K562 (cell line): ENCODE results near the gene LTBR. TPM values are rescaled to one million over a fixed set of nuclear protein-coding genes. Genes with fewer than 3 reads are reported as not detected.

Experiments used
- ATF1 ChIP-seq, 2 experiments: fragments of 450-650 bp in 1 of 2; IDR thresholded peaks; 2 replicates each; pipeline ENCODE4 v1.6.1; 2016; ENCODE audit warnings: missing compliant biosample characterization in 1 of 2, missing genetic modification characterization in 1 of 2
- FOS ChIP-seq: IDR thresholded peaks from 3 replicates; pipeline ENCODE4 v1.6.1; 2011; ENCODE audit not compliant: insufficient read length; ENCODE audit errors: extremely low read depth
- KAT2B ChIP-seq: IDR thresholded peaks from one replicate; pipeline ENCODE4 v1.6.1; 2012; ENCODE audit warnings: low read depth, mild to moderate bottlenecking, control low read depth, inconsistent platforms, low read length, moderate library complexity
- MAFK ChIP-seq: IDR thresholded peaks from 2 replicates; pipeline ENCODE4 v1.6.1; 2011; ENCODE audit warnings: low read length, improper control_type of control experiment
- MBD2 ChIP-seq: sonication (generic); IDR thresholded peaks from 2 replicates; pipeline ENCODE4 v1.6.1; 2016; ENCODE audit warnings: low read depth, borderline replicate concordance
- RBM22 ChIP-seq: fragments of 200-400 bp; formaldehyde crosslinking; IDR thresholded peaks from 2 replicates; pipeline ENCODE4 v1.6.1; 2018; ENCODE audit warnings: low read length, low read depth; ENCODE audit not compliant: poor library complexity, severe bottlenecking
- ZNF584 ChIP-seq: fragments of 200-800 bp; sonication (Bioruptor generic); IDR thresholded peaks from 2 replicates; pipeline ENCODE4 v1.6.1; 2016; ENCODE audit warnings: low read depth, mild to moderate bottlenecking, missing genetic modification characterization, missing compliant biosample characterization
- ZZZ3 ChIP-seq: fragments of 450-650 bp; IDR thresholded peaks from 2 replicates; pipeline ENCODE4 v1.6.1; 2016; ENCODE audit warnings: antibody characterized with exemption, mild to moderate bottlenecking, moderate library complexity
- polyA plus RNA-seq, 8 experiments: library from polyadenylated mRNA; depleted of rRNA in 4 of 8; stranded (reverse) in 5 of 8; unstranded in 3 of 8; fragments of >200 nt; fragmentation: Nextera tagmentation in 2 of 8; fragmentation: Illumina TruSeq in 1 of 8; extraction: Ambion mirVana in 2 of 8; extraction: Trizol in 1 of 8; gene quantifications; 2 replicates each; pipeline versions ENCODE4 v1.2.1 to v1.2.3, GENCODE V29; 2011 to 2014; ENCODE audit warnings: inconsistent platforms in 1 of 8, missing spikeins in 1 of 8
- total RNA-seq, 7 experiments: library from RNA; depleted of rRNA in 6 of 7; stranded (reverse); fragments of >200 nt in 6 of 7; fragmentation: Illumina TruSeq in 2 of 7; extraction: Trizol in 2 of 7; gene quantifications; 2 replicates each; pipeline versions ENCODE4 v1.2.1 to v1.2.3, GENCODE V29; 2011 to 2021; ENCODE audit warnings: low replicate concordance in 1 of 7
- TF ChIP-seq, protein P1 (sequence below), 2 experiments: fragments of 450-650 bp in 1 of 2; sonication (generic) in 1 of 2; formaldehyde crosslinking in 1 of 2; IDR thresholded peaks; 2 replicates each; pipeline versions ENCODE4 v1.7.1 to v1.9.0; 2016 to 2022; ENCODE audit warnings: inconsistent platforms in 1 of 2, mild to moderate bottlenecking in 1 of 2, missing genetic modification reagents in 1 of 2
- TF ChIP-seq, protein P2 (sequence below): sonication (generic); formaldehyde crosslinking; IDR thresholded peaks from 2 replicates; pipeline ENCODE4 v1.8.0; 2023; ENCODE audit warnings: mild to moderate bottlenecking, missing genetic modification reagents
- TF ChIP-seq, protein P3 (sequence below): fragments of 450-650 bp; IDR thresholded peaks from 2 replicates; pipeline ENCODE4 v1.7.1; 2018; ENCODE audit warnings: mild to moderate bottlenecking, low read depth; ENCODE audit not compliant: partially characterized antibody

LTBR gene
- total and polyA plus RNA-seq, 9 of the 15 experiments (the other 6 are each of a cell fraction or from before 2014, with no cell fraction given) = 0.96 to 69.0 (median 35.3) TPM

DNA sequence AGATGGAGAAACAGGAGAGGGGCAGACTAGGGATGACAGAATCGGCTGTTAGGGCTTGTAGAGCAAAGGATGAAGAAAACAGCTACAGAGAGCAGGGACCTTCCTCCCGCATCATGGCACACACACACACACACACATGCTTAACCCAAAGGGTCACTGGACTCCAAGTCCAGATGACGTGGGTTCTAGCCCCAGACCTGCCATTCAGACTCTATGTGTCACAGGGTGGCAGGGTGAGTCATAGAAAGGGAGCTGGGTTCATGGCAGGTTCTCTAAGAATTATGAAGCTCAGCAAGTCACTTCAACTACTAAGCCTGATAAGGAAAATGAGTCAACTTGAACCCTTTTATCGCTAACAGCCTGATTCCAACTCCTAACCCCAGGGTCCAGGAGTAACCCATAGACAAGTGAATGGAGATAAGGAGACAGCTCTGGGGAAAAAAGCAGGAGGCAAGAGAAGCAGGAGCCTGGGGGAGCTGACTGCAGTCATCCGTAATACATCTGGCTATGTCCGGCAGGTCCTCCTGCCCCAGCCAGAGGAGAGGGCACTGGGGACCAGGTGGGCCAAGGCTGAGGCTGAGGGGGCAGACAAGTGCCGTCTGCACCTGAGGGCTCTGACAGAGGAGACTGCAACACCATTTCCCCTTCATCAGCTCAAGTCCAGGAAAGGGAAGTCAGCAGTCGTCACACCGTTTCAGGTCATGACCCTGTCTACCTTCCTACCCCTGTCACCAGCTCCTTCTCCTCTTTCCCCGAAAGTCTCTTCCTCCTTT lies 38.5 kb upstream of the LTBR start (continued):
- TF ChIP-seq, protein P1, sequence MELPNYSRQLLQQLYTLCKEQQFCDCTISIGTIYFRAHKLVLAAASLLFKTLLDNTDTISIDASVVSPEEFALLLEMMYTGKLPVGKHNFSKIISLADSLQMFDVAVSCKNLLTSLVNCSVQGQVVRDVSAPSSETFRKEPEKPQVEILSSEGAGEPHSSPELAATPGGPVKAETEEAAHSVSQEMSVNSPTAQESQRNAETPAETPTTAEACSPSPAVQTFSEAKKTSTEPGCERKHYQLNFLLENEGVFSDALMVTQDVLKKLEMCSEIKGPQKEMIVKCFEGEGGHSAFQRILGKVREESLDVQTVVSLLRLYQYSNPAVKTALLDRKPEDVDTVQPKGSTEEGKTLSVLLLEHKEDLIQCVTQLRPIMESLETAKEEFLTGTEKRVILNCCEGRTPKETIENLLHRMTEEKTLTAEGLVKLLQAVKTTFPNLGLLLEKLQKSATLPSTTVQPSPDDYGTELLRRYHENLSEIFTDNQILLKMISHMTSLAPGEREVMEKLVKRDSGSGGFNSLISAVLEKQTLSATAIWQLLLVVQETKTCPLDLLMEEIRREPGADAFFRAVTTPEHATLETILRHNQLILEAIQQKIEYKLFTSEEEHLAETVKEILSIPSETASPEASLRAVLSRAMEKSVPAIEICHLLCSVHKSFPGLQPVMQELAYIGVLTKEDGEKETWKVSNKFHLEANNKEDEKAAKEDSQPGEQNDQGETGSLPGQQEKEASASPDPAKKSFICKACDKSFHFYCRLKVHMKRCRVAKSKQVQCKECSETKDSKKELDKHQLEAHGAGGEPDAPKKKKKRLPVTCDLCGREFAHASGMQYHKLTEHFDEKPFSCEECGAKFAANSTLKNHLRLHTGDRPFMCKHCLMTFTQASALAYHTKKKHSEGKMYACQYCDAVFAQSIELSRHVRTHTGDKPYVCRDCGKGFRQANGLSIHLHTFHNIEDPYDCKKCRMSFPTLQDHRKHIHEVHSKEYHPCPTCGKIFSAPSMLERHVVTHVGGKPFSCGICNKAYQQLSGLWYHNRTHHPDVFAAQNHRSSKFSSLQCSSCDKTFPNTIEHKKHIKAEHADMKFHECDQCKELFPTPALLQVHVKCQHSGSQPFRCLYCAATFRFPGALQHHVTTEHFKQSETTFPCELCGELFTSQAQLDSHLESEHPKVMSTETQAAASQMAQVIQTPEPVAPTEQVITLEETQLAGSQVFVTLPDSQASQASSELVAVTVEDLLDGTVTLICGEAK (IDR thresholded peaks at IDR 0.05) = no peak
- TF ChIP-seq, protein P1 (CRISPR knock-in tag; IDR thresholded peaks at IDR 0.05) = no peak
- TF ChIP-seq FOS (peak; percentile 70), MBD2 (peak; percentile 66; the same call in 1 of the 2 replicates), KAT2B (no peak), ZNF584 (CRISPR knock-in tag) (no peak), RBM22 (no peak), ATF1 (CRISPR knock-in tag; IDR thresholded peaks at IDR 0.05) (no peak), ATF1 (tag; IDR thresholded peaks at IDR 0.05) (peak; percentile 86), ZZZ3 (no peak), MAFK (peak; percentile 6; the same call in 1 of the 2 replicates)
- TF ChIP-seq, protein P2, sequence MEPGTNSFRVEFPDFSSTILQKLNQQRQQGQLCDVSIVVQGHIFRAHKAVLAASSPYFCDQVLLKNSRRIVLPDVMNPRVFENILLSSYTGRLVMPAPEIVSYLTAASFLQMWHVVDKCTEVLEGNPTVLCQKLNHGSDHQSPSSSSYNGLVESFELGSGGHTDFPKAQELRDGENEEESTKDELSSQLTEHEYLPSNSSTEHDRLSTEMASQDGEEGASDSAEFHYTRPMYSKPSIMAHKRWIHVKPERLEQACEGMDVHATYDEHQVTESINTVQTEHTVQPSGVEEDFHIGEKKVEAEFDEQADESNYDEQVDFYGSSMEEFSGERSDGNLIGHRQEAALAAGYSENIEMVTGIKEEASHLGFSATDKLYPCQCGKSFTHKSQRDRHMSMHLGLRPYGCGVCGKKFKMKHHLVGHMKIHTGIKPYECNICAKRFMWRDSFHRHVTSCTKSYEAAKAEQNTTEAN (CRISPR knock-in tag) = no peak
- TF ChIP-seq, protein P3, sequence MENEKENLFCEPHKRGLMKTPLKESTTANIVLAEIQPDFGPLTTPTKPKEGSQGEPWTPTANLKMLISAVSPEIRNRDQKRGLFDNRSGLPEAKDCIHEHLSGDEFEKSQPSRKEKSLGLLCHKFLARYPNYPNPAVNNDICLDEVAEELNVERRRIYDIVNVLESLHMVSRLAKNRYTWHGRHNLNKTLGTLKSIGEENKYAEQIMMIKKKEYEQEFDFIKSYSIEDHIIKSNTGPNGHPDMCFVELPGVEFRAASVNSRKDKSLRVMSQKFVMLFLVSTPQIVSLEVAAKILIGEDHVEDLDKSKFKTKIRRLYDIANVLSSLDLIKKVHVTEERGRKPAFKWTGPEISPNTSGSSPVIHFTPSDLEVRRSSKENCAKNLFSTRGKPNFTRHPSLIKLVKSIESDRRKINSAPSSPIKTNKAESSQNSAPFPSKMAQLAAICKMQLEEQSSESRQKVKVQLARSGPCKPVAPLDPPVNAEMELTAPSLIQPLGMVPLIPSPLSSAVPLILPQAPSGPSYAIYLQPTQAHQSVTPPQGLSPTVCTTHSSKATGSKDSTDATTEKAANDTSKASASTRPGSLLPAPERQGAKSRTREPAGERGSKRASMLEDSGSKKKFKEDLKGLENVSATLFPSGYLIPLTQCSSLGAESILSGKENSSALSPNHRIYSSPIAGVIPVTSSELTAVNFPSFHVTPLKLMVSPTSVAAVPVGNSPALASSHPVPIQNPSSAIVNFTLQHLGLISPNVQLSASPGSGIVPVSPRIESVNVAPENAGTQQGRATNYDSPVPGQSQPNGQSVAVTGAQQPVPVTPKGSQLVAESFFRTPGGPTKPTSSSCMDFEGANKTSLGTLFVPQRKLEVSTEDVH = no peak
